NCI-H510A (cell line): ENCODE results near the gene CCNB1IP1.
"Not testable (repeated sequence)": the region's sequence is repeated elsewhere in the genome, so short reads cannot be mapped to it uniquely, and the experiment has no call there.

Experiments
- DNase-seq: peaks from one replicate; lab custom pipeline; 2025; lab: John Stamatoyannopoulos, UW

Gene CCNB1IP1, protein sequence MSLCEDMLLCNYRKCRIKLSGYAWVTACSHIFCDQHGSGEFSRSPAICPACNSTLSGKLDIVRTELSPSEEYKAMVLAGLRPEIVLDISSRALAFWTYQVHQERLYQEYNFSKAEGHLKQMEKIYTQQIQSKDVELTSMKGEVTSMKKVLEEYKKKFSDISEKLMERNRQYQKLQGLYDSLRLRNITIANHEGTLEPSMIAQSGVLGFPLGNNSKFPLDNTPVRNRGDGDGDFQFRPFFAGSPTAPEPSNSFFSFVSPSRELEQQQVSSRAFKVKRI

DNA sequence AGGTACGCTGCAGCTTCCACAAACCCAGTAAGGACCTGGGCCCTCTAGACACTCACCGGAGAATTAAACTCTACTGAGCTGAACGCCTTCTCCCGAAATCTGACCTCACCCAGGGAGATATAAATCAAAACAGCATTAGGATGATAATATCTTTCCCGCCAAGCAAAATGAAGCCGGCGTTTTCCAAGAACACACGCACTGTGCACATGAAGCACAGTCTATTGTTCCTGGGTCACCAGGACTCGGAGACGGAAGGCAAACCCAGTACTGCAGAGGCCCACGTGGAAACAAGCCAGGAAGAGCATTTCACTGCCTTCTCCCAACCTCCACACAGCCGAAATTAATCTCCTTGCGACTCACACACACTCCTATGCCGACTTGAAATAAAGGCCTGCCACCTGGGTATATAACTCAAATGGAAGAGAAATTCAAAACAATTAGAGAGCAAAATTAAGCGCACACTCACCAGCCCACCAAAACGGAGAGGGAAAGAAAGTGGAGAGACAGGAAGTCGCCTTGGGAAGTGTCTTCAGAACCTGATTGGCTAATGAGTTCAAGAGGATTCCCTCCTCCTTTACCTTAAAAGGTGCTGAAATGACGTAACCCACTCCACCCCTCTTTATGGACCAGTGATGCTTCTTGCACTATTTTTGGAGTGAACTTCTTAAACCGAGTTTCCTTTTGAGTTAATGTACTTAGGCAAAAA lies at the start of gene CCNB1IP1:
TSS of gene CCNB1IP1 (minus strand) at position 492 of the 706 bp plus-strand sequence. CDS start 16,756 bp downstream, outside the sequence.
- peak; percentile 82 for DNase-seq

DNA sequence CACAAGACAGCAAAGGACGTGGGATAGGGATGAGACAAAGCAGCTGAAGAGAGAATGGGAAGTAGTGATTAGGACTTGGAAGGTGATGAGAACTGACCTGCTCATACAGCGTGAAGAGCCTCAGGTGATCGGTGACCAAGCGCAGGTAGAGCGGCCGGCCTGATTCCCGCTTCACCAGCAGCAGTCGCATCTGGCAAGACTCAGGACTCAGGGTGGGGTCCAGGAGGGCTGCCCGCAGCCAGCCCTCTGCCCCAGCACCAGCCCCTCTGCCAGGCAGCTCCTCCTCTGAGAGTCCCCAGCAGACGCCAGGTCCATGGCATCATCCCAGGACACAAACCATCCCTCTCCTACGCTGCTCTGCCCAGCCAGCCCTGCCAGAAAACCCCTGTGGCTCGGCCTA lies 49.4 kb upstream of the CCNB1IP1 start:
- DNase-seq = no peak

DNA sequence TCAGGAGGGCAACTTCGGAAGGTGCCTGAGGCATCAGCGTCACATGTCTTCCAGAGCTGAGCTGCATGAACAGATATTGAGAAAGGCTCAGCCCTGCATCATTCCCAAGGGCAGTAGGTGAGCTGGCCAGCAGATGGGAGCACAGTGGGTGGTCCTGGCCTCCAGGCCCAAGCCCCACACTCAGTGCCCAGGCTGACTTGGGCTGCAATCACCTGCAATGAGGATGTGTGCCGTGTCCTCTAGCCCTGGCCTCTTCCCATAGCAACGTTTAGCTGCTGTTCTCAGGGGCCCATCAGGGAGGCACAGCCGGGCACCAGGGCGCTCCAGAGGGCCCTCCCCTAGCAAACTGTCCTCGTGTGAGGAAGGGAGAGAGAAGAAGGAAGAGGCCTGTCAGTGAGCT lies 48.3 kb upstream of the CCNB1IP1 start:
- no peak for DNase-seq

DNA sequence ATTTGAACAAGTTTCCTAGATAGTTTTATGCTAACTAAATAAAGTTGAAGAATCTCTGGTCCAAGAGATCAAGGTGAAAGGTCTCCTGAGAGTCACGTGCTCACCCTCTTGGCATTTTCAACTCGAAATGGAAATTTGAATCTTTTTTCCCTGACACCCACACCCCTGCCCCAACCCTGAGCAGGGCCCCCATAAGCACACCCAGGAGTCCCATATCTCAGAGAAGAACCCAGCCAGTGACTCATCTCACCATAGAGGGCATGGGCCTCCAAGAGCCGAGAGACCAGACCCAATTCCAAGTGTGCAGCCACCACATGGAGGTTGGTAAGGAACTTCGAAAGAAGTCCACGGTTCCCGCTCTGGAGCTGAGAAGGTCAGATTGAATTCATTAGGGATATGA lies 47.6 kb upstream of the CCNB1IP1 start:
- no peak for DNase-seq

DNA sequence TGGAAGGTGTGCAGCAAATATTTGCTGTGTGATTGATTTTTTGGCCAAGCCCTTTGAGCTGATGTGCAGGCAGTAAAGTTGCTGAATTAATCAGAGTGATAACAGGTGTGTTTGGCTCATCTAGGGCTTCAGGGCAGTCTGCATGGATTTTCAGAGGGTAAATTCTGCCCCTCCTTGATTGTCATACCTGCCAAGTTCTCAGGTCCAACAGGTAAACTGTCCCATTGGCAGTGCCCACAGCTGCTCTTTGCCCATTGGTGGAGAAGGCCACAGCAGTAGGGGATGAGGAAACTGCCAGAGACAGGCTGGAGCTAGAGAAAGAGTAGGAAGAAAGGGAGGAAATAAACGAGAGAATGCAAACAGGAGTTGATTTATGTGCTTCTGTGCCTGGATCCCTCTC lies 46.7 kb upstream of the CCNB1IP1 start:
- no peak for DNase-seq

DNA sequence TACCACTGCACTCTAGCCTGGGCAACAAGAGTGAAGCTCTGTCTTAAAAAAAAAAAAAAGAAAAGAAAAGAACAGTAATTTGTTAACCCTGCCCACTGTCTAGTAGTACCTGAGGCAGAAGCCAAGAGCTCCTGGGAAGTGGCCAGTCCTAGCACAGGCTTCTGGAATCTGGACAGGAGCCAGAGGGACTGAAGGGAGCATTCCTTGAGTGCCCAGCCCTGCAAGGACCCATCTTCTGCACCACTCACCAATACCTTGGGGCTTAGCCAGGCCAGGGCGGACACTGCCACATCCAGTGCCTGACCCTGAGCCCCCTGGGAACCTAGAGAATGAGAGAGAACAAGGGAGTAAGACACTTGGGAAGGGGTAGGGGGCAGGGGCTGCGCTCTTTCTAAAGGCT lies 44.1 kb upstream of the CCNB1IP1 start:
- DNase-seq = no peak

DNA sequence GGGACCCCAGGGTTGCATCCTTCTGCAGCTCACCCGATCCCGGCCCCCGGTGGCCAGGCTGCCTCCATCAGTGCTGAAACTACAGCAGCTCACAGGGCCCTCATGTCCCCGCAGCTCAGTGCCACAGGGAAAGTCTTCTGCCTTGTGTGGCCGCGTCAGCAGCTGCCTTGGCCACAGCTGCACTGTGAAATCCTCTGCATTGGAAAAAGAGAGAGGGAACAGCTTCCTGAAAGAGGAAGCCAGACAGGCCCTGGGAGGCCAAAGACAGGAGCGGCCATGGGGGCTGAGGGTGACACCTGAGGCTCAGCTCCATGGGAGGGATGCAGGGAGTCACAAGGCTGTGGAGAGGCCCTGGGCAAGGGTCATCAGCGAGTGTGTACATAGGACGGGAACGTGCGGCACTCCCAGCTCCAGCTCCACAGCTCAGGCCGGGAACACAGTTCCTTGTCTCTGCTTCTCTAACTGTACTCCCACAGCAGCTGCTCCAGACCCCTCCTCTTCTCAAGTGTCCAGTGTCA lies 43.1 kb upstream of the CCNB1IP1 start:
- DNase-seq = no peak

DNA sequence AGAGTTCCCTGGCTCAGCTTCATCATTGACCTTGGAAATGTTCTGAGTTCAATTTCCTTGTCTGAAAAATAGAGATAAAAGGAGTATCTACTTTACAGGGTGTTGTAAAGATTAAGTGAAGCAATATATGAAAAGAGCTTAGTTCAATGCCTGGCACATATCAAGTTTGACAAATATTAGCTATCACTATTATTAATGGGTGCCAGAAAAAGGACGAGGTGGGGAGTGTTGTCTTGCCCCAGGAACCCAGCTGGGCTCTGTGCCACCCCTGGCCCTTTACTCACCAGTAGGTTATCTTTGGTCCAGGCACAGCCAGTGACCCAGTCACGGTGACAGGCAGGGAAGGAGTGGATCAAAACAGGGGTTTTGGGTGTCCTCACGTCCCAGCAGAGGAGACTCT lies 42.4 kb upstream of the CCNB1IP1 start:
- no peak for DNase-seq

DNA sequence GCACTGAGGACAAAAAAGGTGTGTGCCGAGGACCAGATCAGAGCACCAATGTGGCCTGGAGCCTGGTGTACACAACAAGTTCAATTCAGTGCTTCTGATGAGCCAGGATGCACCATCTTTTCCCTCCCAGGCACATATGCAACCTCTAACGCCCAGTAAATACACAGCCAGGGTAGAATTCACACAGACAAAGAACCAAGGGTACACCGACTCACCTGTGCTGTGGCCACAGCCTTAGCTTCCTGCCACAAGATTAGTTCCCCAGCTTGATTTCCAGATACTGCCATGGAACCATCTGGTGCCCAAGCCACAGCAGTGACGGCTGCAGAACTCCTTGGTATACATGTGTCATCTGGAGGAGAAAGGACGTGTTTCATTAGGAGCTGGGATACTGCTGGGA lies 39.7 kb upstream of the CCNB1IP1 start:
- no peak for DNase-seq

DNA sequence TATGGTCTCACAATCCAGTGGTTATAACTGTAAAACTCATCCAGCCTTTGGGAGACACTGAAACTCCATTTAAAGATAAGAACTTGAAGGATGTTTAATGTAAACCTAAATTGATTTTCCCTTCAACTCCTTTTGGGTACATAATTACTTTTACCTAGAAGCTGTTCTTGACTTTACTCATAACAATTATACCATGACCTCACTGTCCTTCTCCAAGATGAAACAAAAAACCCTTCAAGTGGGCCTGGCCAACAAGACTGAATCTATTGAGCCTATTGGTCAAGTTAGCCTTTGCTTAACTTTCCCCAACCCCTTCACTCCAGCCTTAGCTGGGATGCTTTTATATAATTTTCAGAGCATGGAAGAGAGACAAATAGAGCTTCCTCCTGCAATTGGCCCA lies 32.8 kb upstream of the CCNB1IP1 start:
- no peak for DNase-seq

DNA sequence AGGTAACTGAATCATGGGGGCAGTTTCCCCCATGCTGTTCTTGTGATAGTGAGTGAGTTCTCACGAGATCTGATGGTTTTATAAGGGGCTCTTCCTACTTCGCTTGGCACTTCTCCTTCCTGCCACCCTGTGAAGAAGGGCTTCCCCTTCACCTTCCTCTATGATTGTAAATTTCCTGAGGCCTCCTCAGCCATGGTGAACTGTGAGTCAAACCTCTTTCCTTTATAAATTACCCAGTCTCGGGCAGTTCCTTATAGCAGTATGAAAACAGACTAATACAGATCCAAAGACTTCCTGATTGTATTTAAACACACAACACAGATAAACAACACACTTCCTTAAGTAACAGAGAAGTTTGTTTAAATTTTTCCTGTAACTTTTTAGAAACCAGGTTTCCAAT lies 25.4 kb upstream of the CCNB1IP1 start:
- not testable (repeated sequence) for DNase-seq

DNA sequence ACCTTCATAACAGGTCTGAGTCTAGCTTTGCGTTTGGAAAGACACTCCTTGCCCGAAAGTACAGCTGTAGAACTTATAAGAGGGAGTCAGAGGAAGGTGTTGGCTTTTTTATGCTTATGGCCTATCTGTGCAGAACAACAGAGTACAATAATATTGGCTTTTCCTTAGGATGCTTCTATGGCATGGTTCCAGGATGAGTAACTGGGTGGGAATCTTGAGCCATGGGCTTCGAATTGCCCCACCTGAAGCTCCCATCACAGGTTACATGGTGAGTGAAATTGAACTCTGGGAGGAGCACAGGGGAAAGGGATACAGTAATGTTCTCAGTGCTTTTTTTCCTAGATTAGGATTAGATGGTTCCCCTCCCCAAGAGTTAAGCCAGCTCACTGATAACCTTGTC lies 23.3 kb upstream of the CCNB1IP1 start:
- DNase-seq = no peak

DNA sequence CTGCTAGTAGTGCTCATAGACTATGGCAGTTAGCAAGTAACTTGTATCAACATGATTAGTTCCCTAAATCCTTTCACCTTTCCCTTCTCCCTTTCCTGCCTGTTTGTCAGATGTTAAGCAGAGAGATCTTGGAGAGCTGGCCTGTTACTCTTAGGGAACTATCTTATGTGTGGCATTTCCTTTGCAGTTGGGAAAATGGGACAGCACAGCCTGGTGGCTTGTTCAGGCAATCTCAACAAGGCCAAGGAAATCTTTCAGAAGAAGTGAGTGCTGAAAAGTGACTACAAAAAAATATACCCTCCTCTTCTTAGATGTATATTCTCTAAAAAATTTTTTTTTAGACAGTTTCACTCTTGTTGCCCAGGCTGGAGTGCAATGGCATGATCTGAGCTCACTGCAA lies 17.8 kb upstream of the CCNB1IP1 start:
- DNase-seq = no peak

DNA sequence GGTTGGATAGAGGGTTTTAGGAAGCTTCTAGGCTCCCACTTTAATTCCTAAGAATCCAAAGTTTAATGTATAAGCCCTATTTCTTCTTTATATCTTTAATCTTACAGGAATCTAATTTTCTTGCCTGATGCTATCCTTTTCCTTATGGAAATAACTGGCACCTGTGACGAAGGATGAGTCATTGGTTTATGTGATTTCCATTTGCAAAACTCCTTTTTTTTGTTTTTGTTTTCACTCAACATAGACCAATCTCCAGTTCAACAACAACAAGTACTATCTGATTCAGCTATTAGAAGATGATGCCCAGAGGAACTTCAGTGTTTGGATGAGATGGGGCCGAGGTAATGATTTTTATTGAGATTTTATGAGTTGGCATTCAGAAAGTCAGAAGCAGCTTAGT lies 17.2 kb upstream of the CCNB1IP1 start:
- no peak for DNase-seq

DNA sequence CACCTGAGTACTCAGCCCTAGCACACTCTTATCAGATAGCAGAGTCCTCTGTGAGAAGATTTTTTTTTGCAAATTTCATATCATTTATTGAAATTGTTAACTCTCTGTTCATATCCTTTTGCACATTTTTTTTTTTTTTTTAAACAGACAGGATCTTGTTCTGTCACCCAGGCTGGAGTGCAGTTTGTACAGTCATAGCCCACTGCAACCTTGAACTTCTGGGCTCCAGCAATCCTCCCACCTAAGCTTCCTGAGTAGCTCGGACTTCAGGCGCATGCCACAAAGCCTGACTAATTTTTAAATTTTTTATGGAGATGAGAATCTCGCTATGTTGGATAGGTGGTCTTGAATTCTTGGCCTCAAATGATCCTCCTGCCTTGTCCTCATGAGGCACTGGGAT lies 14.7 kb upstream of the CCNB1IP1 start:
- no peak for DNase-seq

DNA sequence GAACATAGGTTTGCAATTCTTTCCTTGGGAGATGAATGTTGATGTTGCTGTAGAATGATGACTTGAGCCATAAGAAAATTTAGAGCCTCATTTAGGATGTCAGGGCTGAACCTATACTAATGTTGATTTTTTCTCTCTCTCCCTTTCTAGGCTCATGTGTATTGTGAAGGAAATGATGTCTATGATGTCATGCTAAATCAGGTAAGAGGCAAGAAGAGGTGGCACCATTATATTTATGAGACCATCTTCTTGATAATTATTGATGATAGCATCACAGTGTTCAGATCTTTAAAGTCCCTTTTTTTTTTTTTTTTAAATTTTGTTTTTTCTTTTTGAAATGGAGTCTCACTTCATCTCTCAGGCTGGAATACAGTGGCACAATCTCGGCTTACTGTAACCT lies 13.6 kb upstream of the CCNB1IP1 start:
- DNase-seq = no peak

DNA sequence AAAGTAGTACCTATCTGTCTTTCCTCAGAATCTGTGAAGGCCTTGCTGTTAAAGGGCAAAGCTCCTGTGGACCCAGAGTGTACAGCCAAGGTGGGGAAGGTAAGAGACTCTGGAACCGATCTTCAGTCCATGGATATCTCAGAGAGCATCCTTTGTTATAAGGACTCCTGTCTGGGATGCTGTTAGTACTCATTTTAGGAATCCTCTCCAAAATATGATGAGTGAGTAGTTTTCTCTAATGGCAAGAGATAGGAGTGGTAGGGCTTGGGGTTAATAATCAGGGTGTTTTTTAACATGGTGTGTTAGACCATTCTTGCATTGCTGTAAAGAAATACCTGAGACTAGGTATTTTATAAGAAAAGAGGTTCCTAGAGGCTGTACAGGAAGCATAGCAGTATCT lies 12.3 kb upstream of the CCNB1IP1 start:
- DNase-seq = no peak

DNA sequence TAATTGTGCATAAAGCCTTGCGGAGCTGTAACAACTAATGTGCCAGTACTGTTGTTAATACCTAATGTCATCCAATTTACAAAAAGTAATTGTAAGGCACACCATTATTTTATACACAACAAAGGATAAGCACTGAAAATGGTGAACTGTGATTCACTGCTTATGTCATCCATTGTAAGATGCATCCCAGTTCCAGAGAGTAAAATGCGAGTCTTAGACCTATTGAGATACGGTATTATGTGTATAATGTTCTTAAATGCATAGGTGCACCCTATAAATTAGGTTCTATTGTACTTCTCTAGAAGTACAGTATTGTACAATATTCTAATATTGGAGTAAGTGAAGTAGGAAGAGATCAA lies 10.8 kb upstream of the CCNB1IP1 start:
- DNase-seq = no peak

DNA sequence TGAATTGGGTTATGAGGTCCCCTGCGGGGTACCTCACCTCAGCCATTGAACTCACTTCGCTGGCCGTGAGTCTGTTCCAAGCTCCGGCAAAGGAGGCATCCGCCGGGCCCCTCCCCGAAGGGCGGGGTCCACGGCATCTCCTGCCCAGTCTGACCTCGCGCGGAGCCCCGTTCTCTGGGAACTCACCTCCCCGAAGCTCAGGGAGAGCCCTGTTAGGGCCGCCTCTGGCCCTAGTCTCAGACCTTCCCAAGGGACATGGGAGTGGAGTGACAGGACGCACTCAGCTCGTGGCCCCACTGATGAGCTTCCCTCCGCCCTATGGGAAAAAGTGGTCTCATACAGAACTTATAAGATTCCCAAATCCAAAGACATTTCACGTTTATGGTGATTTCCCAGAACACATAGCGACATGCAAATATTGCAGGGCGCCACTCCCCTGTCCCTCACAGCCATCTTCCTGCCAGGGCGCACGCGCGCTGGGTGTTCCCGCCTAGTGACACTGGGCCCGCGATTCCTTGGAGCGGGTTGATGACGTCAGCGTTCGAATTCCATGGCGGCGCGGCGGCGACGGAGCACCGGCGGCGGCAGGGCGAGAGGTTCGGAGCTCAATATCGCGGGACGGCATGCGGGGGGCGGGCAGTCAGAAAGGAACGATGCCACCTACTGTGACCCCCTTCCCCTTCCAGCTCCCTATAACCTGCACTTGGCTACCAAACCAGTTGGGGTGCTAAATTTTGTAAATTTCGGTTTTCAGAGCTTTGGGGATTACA lies 10.2 kb upstream of the CCNB1IP1 start, which contains the start of gene PARP2:
TSS of gene PARP2 (plus strand) at position 544 of the 770 bp plus-strand sequence. CDS start at position 551, 7 bp downstream.
- DNase-seq = peak; percentile 97

DNA sequence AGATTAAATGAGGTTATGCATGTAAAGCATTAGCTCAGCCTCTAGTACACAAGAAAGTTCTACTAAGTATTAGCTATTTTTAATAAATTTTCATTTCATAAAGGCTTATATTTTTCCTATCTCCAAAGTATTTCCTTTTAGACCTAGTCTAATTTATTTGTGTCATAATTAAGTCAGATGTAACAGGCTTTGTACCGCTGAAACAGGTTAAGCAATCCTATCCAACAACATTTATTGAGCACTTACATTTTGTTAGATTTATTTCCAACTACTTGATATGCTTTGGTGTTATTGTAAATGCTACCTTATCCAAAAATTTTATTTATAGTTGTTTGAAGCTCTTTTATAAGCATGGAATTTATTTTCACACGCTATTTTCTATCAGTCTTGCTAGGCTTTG lies 8.6 kb upstream of the CCNB1IP1 start:
- DNase-seq = no peak

DNA sequence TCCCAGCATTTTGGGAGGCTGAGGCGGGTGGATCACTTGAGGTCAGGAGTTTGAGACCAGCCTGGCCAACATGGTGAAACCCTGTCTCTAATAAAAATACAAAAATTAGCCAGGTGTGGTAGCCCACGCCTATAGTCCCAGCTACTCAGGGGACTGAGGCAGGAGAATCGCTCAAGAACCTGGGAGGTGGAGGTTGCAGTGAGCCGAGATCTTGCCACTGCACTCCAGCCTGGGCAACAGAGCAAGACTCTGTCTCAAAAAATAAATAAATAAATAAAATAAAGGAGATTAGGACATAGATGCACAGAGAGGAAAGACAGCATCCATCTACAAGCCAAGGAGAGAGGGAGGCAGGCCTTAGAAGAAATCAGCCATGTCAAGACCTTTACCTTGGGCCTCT lies 8.0 kb upstream of the CCNB1IP1 start:
- not testable (repeated sequence) for DNase-seq

DNA sequence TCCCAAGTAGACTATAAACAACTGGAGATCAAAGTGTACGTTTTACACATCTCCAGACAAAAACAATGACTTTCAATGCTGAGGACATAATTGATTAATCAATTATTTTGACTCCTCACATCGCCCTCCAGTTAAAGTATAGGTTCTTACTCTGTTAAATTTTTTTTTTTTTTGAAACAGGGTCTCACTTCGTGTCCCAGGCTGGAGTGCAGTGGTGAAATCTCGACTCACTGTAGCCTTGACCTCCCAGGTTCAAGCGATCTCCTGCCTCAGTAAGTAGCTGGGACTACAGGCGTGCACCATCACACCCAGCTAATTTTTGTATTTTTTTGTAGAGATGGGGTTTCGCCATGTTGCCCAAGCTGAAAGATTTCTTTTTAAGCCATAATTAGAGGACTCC lies 938 bp upstream of the CCNB1IP1 start:
- DNase-seq = no peak

DNA sequence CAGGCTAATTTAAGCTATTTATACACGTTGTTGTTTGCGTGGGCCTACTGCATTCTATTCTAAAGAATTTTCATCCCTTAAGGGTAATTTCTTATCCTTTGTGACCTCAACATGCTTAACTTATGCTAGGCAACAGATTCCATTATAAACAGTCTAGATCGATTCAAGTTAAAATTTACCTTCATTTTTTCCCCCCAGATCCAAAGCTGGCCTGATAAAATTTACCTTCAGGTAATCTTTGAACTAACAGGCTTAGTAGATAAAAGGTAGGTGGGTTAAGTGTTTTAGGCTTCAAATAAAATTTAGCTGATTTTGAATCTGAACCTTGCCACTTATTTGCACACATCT lies 389 bp upstream of the CCNB1IP1 start:
- DNase-seq = no peak
